ENCODE measurements around the gene NDEL1. TPM values are rescaled to one million over a fixed set of nuclear protein-coding genes. Genes with fewer than 3 reads are reported as not detected.

The NDEL1 gene
- total and polyA plus RNA-seq, 2 donors (not counting 3 experiments of a cell fraction or from before 2014, with no cell fraction given), result 60.0 to 87.4 TPM

GRCh38 chr17:8465759-8466158 lies 30.1 kb downstream of the NDEL1 start:
- DNase-seq (ENCODE audit: low read depth, low spot score) (no peak), FAIRE-seq (no peak)
- Histone ChIP-seq H3K9me3 (replicated peaks; ENCODE audit: control insufficient read depth, insufficient read depth, low read length) (no peaks in the 10 kb centered on the region), H2AFZ (ENCODE audit: low read depth, low read length) (no peak overlapping the region), H3K36me3 (ENCODE audit: control insufficient read depth in 2 of 2, extremely low read depth in 1 of 2, insufficient read depth in 2 of 2, low read length in 2 of 2) (peaks cover 10 to 36% of the 10 kb centered on the region in 2 experiments), H3K9ac (replicated peaks; ENCODE audit: extremely low read depth, insufficient read depth, low read length) (no peak overlapping the region), H3K4me3 (replicated peaks in 1 of 3; ENCODE audit: insufficient read depth in 1 of 3, low read depth in 1 of 3, low read length in 3 of 3) (no peak overlapping the region), H3K9me1 (replicated peaks; ENCODE audit: control insufficient read depth, extremely low read depth, insufficient read depth, low read length) (no peaks in the 10 kb centered on the region), H3K27ac (ENCODE audit: insufficient read depth, low read depth, low read length) (no peak overlapping the region), H3K4me1 (ENCODE audit: control insufficient read depth, extremely low read depth, insufficient read depth, low read length) (no peaks in the 10 kb centered on the region), H3K4me2 (ENCODE audit: insufficient read depth, low read length) (no peak overlapping the region), H3K79me2 (ENCODE audit: control insufficient read depth, insufficient read depth, low read length) (peaks cover 39% of the 10 kb centered on the region), H3K27me3 (ENCODE audit: control insufficient read depth in 2 of 2, insufficient read depth in 2 of 2, low read length in 2 of 2) (no peaks in the 10 kb centered on the region), H4K20me1 (replicated peaks; ENCODE audit: control insufficient read depth, extremely low read depth, insufficient read depth, low read length) (no peaks in the 10 kb centered on the region)
- ChIA-PET CTCF (no interaction called here), POLR2A (no interaction called here)
- TF ChIP-seq JUN (IDR thresholded peaks at IDR 0.05; ENCODE audit: borderline replicate concordance, insufficient read depth, insufficient read length, low read depth) (no peak), MAX (IDR thresholded peaks at IDR 0.05; ENCODE audit: insufficient read depth, insufficient read length) (no peak), FOS (IDR thresholded peaks at IDR 0.05; ENCODE audit: borderline replicate concordance, insufficient read depth, low read length) (no peak), EZH2 (IDR thresholded peaks at IDR 0.05; ENCODE audit: borderline replicate concordance, low read depth, low read length, severe bottlenecking) (no peak), POLR2AphosphoS5 (IDR thresholded peaks at IDR 0.05; ENCODE audit: insufficient read depth, low read depth, low read length) (no peak), GATA2 (IDR thresholded peaks at IDR 0.05; ENCODE audit: insufficient read depth, insufficient read length, low read depth, low read length) (no peak), MYC (IDR thresholded peaks at IDR 0.05; ENCODE audit: low read depth, low read length) (no peak), POLR2A (IDR thresholded peaks at IDR 0.05; ENCODE audit: low read depth, low read length) (no peak), CTCF (IDR thresholded peaks at IDR 0.05; ENCODE audit: extremely low read depth in 1 of 2, insufficient read depth in 1 of 2, low read depth in 1 of 2, low read length in 2 of 2) (no peak)
- BruUV-seq (replicated peaks), result no TSS peak
- intact Hi-C loops (cut with micrococcal nuclease) (no loop called here), dilution Hi-C loops (cut with MboI; ENCODE audit: extremely low pct_ligation_motif_present, low sequenced_read_pairs) (no loop called here)
